ENCODE measurements around the gene GFOD1.
"Not testable (repeated sequence)": the region's sequence is repeated elsewhere in the genome, so short reads cannot be mapped to it uniquely, and the experiment has no call there.

GFOD1 gene

DNA sequence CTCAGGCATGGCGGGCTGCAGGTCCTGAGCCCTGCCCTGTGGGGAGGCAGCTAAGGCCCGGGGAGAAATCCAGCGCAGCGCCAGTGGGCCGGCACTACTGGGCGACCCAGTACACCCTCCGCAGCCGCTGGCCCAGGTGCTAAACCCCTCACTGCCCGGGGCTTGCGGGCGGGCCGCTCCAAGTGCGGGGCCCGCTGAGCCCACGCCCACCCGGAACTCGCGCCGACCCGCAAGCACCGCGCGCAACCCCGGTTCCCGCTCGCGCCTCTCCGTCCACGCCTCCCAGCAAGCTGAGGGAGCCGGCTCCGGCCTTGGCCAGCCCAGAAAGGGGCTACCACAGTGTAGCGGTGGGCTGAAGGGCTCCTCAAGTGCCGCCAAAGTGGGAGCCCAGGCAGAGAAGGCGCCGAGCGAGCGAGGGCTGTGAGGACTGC lies 23.8 kb upstream of the GFOD1 start:
- DNase-seq = not testable (repeated sequence)

- not testable (repeated sequence) for DNase-seq
Measured at GRCh38 chr6:13510433-13510832, 23.0 kb upstream of the GFOD1 start.

- no peak for DNase-seq
Measured at GRCh38 chr6:13508711-13509705, 21.6 kb upstream of the GFOD1 start.

GRCh38 chr6:13507306-13507860 lies 20.0 kb upstream of the GFOD1 start:
- no peak for DNase-seq

DNA sequence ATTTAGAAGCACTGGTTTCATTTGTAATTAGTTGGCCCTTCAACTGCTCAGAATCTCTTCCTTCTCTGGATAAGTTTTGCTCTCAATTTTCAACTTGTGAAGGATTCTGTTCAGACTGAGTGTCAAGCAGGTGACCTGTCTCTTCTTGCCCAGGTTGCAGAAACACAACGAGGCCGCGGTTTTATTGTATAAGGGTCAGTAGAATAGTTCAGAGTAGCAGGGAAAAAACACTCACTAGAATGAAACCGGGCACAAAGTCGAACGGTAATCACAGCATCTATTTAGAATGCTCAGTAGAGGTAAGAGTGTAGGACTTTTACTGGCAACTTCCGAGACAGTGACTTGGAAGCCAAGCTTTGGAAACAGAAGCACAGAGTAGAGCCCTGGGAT lies 17.9 kb upstream of the GFOD1 start:
- DNase-seq = no peak

- no peak for DNase-seq
Measured at GRCh38 chr6:13504611-13505344, 17.4 kb upstream of the GFOD1 start.

GRCh38 chr6:13500915-13501314 lies 13.5 kb upstream of the GFOD1 start:
- no peak for DNase-seq

DNA sequence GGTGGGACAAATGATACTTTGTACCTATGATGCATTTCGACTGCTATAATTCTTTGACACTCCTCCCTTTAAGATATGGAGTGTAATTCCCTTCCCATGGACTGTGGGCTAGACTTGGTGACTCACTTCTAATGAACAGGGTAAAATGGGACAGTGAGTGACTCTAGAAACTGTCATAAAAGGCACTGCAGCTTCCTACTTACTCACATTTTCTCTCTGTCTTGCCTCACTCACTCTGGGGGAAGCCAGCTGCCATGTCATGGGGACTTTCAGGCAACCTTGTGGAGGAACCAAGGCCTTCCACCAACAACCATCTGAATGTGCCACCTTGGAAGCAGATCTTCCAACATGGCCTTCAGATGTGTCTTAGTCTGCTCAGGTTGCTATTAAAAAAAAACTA lies 12.9 kb upstream of the GFOD1 start:
- peak in 1 of 2 donors; percentile 19 for DNase-seq

DNA sequence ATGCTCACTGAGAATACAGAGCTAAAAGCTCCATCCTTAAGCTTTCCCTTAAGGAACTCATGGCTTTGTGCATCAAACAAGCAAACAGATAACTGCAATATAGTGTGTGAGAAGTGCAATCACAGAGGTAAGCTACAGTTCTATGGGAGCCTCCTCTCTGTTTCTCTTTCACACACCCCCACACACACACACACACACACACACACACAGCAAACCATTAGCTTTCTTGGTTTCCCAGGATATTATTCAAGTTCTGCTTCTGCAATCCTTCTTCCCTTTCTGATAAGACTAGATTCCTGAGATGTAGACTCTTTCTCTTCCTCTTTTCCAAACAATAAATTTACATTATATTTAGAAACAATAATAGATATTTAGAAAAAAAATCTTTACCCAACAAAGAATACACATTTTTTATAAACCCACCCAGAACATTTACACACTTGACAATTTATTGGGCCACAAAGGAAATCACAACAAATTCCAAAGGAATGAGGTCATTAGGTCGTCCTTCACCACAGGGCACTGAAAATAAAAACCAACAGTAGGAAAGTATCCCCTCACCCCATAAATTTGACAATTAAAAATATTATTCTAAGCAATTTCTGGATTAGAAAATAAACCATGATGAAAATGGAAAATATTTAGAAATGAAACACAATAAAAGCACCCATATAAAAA lies 9.3 kb upstream of the GFOD1 start:
- DNase-seq = no peak

DNA sequence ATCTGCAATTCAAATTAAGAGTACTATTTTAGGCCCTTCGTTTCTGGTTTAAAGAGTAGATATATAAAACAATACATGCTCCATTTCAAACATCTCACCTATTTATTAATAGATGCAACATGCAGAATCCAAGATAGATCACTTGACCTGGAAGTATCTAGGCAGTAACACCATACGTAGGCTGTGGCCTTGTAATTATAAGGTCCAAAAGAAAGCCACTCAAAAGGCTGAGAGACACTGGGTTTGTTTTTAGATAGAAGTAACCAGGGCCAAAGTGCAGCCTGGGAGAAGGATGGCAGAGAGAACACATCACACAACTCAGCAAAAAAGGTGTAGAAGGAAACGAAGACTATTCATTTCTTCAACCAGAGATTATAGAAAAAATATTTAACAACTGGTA lies 8.4 kb upstream of the GFOD1 start:
- DNase-seq = no peak

GRCh38 chr6:13495112-13495776 lies 7.8 kb upstream of the GFOD1 start:
- no peak for DNase-seq

- no peak for DNase-seq
Measured at GRCh38 chr6:13494137-13494536, 6.7 kb upstream of the GFOD1 start.

GRCh38 chr6:13493147-13493546 lies 5.7 kb upstream of the GFOD1 start:
- DNase-seq = no peak

DNA sequence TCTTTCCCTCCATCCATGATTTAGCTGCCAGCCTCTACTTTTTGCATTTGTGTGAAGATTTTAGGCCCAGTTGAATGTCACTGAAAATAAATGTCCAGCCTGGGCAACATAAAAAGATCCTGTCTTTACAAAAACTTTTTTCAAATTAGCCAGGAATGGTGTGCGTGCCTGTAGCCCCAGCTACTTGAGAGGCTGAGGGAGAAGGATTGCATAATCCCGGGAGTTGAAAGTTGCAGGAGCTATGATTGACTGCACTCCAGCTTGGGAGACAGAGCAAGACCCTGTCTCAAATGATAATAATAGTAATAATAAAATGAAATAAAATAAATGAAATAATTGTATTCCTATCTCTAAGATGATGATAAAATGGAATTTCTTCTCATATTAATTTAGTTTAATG lies 5.0 kb upstream of the GFOD1 start:
- DNase-seq = no peak

DNA sequence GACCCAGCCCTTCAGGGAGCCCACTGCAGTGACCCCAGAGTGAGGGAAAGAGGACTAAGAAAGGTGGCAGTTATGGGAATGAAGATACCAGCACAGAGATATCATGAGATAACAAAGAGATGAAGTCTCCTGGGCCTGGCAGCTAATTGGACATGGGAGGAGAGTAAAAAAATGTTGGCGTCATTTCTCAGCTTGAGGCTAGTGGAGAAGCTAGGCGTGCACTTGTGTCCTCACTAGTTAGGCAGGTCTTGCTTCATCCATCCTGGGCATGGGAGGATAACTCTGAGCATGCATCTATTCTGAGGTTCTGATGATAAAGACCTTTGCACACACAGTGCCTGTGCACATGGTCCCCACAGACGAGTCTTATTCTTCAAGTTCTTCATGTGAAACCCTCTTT lies 4.1 kb upstream of the GFOD1 start:
- DNase-seq = no peak

- DNase-seq = no peak
Measured at GRCh38 chr6:13490402-13490801, 3.0 kb upstream of the GFOD1 start.

DNA sequence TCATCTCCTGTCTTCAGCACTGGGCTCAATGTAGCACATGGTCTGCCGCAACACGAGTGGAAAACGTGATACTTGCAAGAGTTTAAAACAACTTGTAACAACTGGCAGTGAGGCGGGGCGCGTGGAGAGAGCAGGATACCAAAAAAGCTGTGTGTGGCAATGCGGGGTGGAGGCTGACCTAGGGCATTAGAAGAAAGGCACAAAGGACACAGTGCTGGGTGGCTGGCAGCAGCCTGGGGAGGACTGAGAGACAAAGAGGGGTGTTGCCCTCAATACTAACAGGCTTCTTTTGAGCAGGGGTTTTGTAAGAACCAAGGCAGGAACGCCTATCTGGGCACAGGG lies 1.5 kb upstream of the GFOD1 start:
- DNase-seq = no peak

GRCh38 chr6:13488015-13488895 lies 855 bp upstream of the GFOD1 start:
- peak; percentile 27 to 35 for DNase-seq

- peak; percentile 70 to 75 for DNase-seq
Measured at GRCh38 chr6:13486679-13487121, 700 bp downstream of the GFOD1 start.

DNA sequence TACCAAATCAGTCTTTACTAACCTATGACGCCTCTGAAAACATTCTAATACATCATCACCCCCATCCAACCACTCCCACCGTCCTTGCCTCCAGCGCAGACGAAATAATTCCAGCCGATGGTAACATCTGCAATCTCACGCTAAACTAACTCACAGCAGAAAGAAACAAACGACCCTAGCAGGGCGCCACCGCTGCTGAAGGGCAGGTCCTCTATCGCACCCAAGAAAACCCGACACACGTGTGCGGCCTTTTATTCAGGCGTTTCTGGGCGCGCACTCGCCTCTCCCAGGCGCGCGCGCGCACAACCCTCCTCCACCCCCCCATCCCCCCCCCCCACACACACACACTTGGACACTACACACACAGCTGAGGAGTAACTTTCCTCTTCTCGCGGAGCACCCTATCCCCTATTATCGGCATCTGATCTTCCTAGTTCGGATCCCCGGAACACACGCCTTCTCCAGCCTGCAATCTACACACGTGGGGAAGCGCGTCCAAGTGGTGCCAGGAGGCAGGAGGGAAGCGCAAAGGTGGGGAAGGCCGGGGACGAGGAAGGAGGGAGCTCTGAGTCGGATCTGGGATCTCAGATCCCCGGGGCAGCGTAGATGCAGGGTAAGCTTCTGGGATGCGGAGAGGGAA lies 1.4 kb downstream of the GFOD1 start:
- DNase-seq = peak; percentile 34 to 53

- DNase-seq = no peak
Measured at GRCh38 chr6:13485303-13485702, 2.1 kb downstream of the GFOD1 start.

All from stimulated activated CD4-positive, alpha-beta T cell treated with anti-CD3 and anti-CD28 coated beads, Interleukin-2, amount 100 ng/mL, for 24 hours (primary cell).